HEK293 (cell line): Measurements from ENCODE around the gene CEP85.

ENCODE experiments used
- MZF1 ChIP-seq: fragments of 450-650 bp; formaldehyde crosslinking; IDR thresholded peaks from 2 replicates; pipeline ENCODE4 v1.5.1; 2017; ENCODE audit warnings: missing biosample characterization, missing genetic modification characterization, borderline replicate concordance
- SETDB1 ChIP-seq: IDR thresholded peaks from one replicate; pipeline ENCODE4 v1.6.1; 2017; ENCODE audit warnings: mild to moderate bottlenecking, low read length, moderate library complexity, mixed read lengths; ENCODE audit not compliant: insufficient read length
- ZFP41 ChIP-seq: fragments of 450-650 bp; formaldehyde crosslinking; IDR thresholded peaks from 2 replicates; pipeline ENCODE4 v1.5.1; 2016; ENCODE audit warnings: missing biosample characterization, missing genetic modification characterization, borderline replicate concordance
- ZNF133 ChIP-seq: fragments of 450-650 bp; formaldehyde crosslinking; IDR thresholded peaks from 2 replicates; pipeline ENCODE4 v1.5.1; 2016; ENCODE audit warnings: missing biosample characterization, missing genetic modification characterization
- ZNF274 ChIP-seq, 2 experiments: fragments of 200-500 bp in 1 of 2; fragments of 450-650 bp in 1 of 2; sonication (Bioruptor generic) in 1 of 2; formaldehyde crosslinking in 1 of 2; IDR thresholded peaks; 2 replicates each; pipeline versions ENCODE4 v1.5.1 to v1.6.1; 2014 to 2016; ENCODE audit warnings: borderline replicate concordance in 1 of 2, inconsistent platforms in 1 of 2, low read length in 1 of 2, missing biosample characterization in 1 of 2, missing genetic modification characterization in 1 of 2
- ZNF311 ChIP-seq: fragments of 450-650 bp; formaldehyde crosslinking; IDR thresholded peaks from 2 replicates; pipeline ENCODE4 v1.5.1; 2017; ENCODE audit warnings: missing biosample characterization, missing genetic modification characterization, borderline replicate concordance
- ZNF335 ChIP-seq: fragments of 450-650 bp; formaldehyde crosslinking; conservative IDR thresholded peaks from 2 replicates; pipeline ENCODE4 v1.5.1; 2016; ENCODE audit warnings: missing biosample characterization, missing genetic modification characterization
- ZNF76 ChIP-seq: fragments of 450-650 bp; formaldehyde crosslinking; IDR thresholded peaks from 2 replicates; pipeline ENCODE4; 2016; ENCODE audit warnings: low read depth, missing biosample characterization, missing genetic modification characterization, borderline replicate concordance
- ZNF792 ChIP-seq: fragments of 450-650 bp; formaldehyde crosslinking; IDR thresholded peaks from 2 replicates; pipeline ENCODE4 v1.5.1; 2016; ENCODE audit warnings: missing biosample characterization, missing genetic modification characterization
- TF ChIP-seq, protein P1 (sequence below): fragments of 450-650 bp; formaldehyde crosslinking; IDR thresholded peaks from 2 replicates; pipeline ENCODE4 v1.5.1; 2016; ENCODE audit warnings: missing biosample characterization, missing genetic modification characterization
- TF ChIP-seq, protein P2 (sequence below): fragments of 450-650 bp; formaldehyde crosslinking; IDR thresholded peaks from 2 replicates; pipeline ENCODE4 v1.5.1; 2016; ENCODE audit warnings: missing biosample characterization, missing genetic modification characterization

DNA sequence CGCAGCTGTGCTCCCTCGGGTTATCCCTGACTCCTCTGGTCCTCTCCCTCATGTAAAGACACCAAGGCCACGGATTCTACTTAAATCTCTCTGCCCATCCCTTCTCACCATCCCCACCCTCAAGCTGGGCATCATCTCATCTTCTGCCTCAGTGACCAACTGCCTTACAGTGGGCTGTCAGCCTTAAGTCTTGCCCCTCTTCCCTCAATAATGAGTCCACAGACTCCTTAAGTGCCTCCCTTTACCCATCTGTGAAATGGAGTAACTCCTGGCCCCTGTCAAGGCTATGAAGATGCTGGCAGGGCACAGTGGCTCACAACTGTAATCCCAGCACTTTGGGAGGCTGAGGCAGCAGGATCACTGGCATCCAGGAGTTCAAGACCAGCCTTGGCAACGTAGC is 57.9 kb downstream of the CEP85 start:
- no peak for TF ChIP-seq ZNF76 (tag by site-specific recombination)
- TF ChIP-seq ZNF274 (IDR thresholded peaks at IDR 0.05; ENCODE audit: low read length): no peak
- TF ChIP-seq ZNF274 (tag by site-specific recombination; IDR thresholded peaks at IDR 0.05; ENCODE audit: borderline replicate concordance): no peak
- no peak for TF ChIP-seq ZNF311 (tag by site-specific recombination)
- TF ChIP-seq, protein P1, sequence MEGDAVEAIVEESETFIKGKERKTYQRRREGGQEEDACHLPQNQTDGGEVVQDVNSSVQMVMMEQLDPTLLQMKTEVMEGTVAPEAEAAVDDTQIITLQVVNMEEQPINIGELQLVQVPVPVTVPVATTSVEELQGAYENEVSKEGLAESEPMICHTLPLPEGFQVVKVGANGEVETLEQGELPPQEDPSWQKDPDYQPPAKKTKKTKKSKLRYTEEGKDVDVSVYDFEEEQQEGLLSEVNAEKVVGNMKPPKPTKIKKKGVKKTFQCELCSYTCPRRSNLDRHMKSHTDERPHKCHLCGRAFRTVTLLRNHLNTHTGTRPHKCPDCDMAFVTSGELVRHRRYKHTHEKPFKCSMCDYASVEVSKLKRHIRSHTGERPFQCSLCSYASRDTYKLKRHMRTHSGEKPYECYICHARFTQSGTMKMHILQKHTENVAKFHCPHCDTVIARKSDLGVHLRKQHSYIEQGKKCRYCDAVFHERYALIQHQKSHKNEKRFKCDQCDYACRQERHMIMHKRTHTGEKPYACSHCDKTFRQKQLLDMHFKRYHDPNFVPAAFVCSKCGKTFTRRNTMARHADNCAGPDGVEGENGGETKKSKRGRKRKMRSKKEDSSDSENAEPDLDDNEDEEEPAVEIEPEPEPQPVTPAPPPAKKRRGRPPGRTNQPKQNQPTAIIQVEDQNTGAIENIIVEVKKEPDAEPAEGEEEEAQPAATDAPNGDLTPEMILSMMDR (tag by site-specific recombination): no peak
- TF ChIP-seq ZNF792 (tag by site-specific recombination): no peak
- no peak for TF ChIP-seq ZNF133 (tag by site-specific recombination)
- no peak for TF ChIP-seq SETDB1
- no peak for TF ChIP-seq MZF1 (tag by site-specific recombination)
- TF ChIP-seq ZNF335: no peak
- TF ChIP-seq ZFP41: no peak
- TF ChIP-seq, protein P2, sequence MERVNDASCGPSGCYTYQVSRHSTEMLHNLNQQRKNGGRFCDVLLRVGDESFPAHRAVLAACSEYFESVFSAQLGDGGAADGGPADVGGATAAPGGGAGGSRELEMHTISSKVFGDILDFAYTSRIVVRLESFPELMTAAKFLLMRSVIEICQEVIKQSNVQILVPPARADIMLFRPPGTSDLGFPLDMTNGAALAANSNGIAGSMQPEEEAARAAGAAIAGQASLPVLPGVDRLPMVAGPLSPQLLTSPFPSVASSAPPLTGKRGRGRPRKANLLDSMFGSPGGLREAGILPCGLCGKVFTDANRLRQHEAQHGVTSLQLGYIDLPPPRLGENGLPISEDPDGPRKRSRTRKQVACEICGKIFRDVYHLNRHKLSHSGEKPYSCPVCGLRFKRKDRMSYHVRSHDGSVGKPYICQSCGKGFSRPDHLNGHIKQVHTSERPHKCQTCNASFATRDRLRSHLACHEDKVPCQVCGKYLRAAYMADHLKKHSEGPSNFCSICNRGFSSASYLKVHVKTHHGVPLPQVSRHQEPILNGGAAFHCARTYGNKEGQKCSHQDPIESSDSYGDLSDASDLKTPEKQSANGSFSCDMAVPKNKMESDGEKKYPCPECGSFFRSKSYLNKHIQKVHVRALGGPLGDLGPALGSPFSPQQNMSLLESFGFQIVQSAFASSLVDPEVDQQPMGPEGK (tag by site-specific recombination): no peak
